Right kidney (tissue), 1 donor: Measurements from ENCODE around the gene RFPL1.
"Not testable (repeated sequence)": the region's sequence is repeated elsewhere in the genome, so short reads cannot be mapped to it uniquely, and the experiment has no call there.

Experiments
- DNase-seq: peaks from one replicate; pipeline ENCODE4 v3.0.0-alpha.2; 2016

The RFPL1 gene

GRCh38 chr22:29478326-29479276, 40.2 kb downstream of the RFPL1 start:
- peak; percentile 59 for DNase-seq

GRCh38 chr22:29479417-29480261, 41.3 kb downstream of the RFPL1 start, which contains the start of gene NEFH:
TSS of gene NEFH (plus strand) at chr22:29480218. CDS start at chr22:29480263, 45 bp downstream.
- DNase-seq = no peak

GRCh38 chr22:29480262-29480511, 41.8 kb downstream of the RFPL1 start:
- no peak for DNase-seq

- peak; percentile 70 for DNase-seq
These were observed 42.3 kb downstream of the RFPL1 start for GRCh38 chr22:29480512-29481264.

- no peak for DNase-seq
These were observed 43.0 kb downstream of the RFPL1 start for GRCh38 chr22:29481265-29482000.

- DNase-seq = no peak
These were observed 43.9 kb downstream of the RFPL1 start for GRCh38 chr22:29482253-29482652.

GRCh38 chr22:29482726-29483125, 44.3 kb downstream of the RFPL1 start:
- DNase-seq = no peak

GRCh38 chr22:29483254-29483653, 44.9 kb downstream of the RFPL1 start:
- no peak for DNase-seq

- DNase-seq = no peak
These were observed 46.3 kb downstream of the RFPL1 start for GRCh38 chr22:29484642-29485041.

- DNase-seq = no peak
These were observed 47.1 kb downstream of the RFPL1 start for GRCh38 chr22:29485448-29485847.

GRCh38 chr22:29487426-29487986, 49.1 kb downstream of the RFPL1 start:
- no peak for DNase-seq

- DNase-seq = not testable (repeated sequence)
These were observed 50.9 kb downstream of the RFPL1 start for GRCh38 chr22:29489127-29489780.

GRCh38 chr22:29491012-29491411, 52.6 kb downstream of the RFPL1 start:
- no peak for DNase-seq
